ENCODE measurements around the gene ZMYND11.

The ZMYND11 gene

DNA sequence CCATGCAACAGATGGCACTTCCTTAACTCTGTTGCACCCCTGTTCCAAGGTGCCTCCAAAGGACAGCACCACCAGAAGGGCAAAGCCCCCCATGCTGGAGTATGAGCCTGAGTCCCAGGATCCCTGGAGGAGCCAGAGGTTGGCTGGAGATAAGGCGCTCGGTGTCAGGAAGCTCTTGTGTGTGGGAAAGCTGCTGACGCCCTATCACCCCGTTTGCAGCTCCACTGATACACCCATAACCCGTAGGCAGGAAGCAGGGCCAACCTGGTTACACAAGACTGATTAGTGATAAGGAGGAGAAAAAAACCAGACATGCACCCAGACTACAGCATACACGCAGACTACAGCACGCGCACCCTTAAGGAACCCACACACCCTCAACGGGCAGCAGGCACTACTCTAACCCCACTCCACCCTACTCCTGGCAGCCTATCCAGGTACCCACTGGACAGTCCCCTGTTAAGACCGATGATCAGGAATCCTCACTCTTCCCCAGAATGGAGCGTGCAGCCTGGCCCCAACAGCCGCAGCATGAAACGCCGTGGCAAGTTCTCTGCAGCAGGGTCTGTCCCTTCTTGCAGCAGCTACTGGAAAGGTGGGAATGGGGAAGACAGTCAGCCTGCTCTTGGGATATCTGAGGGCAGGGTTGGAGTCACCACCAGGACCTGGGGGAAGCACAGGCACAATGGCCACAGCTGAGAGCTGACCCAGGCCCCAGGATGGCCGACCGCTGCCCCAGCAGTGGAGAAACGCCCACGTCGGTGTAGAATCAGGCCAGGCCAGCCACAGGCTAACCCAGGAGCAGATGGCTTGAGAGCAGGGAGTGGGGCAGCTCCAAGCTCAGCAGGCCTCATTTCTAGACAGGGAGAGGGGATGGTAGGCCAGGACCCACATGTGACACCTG is 47.8 kb upstream of the ZMYND11 start:
- Histone ChIP-seq H3K27ac (replicated peaks) (no peak overlapping the region), H3K27me3 (ENCODE audit: insufficient read depth, poor library complexity, severe bottlenecking) (no peaks in the 10 kb centered on the region), H3K4me3 (replicated peaks; ENCODE audit: insufficient read depth, low read length) (no peak overlapping the region)
- TF ChIP-seq POLR2AphosphoS5 (IDR thresholded peaks at IDR 0.05; ENCODE audit: low read depth) (no peak), GABPA (IDR thresholded peaks at IDR 0.05; ENCODE audit: low read depth) (no peak), SPI1 (IDR thresholded peaks at IDR 0.05; ENCODE audit: borderline replicate concordance, low read depth) (no peak)
- TF ChIP-seq, protein P1, sequence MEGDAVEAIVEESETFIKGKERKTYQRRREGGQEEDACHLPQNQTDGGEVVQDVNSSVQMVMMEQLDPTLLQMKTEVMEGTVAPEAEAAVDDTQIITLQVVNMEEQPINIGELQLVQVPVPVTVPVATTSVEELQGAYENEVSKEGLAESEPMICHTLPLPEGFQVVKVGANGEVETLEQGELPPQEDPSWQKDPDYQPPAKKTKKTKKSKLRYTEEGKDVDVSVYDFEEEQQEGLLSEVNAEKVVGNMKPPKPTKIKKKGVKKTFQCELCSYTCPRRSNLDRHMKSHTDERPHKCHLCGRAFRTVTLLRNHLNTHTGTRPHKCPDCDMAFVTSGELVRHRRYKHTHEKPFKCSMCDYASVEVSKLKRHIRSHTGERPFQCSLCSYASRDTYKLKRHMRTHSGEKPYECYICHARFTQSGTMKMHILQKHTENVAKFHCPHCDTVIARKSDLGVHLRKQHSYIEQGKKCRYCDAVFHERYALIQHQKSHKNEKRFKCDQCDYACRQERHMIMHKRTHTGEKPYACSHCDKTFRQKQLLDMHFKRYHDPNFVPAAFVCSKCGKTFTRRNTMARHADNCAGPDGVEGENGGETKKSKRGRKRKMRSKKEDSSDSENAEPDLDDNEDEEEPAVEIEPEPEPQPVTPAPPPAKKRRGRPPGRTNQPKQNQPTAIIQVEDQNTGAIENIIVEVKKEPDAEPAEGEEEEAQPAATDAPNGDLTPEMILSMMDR (IDR thresholded peaks at IDR 0.05; ENCODE audit: insufficient read depth, low read length), result no peak
- DNase-seq (ENCODE audit: low read depth in 1 of 2, low spot score in 1 of 2), result no peak

DNA sequence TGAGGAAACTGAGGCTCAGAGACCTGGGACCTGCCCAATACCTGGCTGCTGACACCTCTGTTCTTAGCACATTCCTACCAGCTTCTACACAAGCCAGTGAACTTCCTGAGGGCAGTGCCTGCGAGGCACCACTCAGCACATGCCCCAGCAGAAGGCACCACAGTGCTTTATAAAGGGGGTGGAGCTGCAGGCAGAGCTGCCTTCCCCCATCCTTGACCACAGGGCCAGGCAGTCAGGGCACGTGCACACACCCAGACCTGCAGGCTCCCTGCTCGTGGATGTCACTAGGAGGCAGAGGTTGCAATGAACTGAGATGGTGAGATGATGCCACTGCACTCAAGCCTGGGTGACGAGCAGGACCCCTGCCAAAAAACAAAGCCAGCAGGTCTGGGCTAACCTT is 47.0 kb upstream of the ZMYND11 start:
- H3K27me3 ChIP-seq (ENCODE audit: insufficient read depth, poor library complexity, severe bottlenecking), result no peaks in the 10 kb centered on the region
- H3K4me3 ChIP-seq (replicated peaks; ENCODE audit: insufficient read depth, low read length), result no peak overlapping the region
- no peak for DNase-seq (ENCODE audit: low read depth in 1 of 2, low spot score in 1 of 2)
- TF ChIP-seq, protein P2, sequence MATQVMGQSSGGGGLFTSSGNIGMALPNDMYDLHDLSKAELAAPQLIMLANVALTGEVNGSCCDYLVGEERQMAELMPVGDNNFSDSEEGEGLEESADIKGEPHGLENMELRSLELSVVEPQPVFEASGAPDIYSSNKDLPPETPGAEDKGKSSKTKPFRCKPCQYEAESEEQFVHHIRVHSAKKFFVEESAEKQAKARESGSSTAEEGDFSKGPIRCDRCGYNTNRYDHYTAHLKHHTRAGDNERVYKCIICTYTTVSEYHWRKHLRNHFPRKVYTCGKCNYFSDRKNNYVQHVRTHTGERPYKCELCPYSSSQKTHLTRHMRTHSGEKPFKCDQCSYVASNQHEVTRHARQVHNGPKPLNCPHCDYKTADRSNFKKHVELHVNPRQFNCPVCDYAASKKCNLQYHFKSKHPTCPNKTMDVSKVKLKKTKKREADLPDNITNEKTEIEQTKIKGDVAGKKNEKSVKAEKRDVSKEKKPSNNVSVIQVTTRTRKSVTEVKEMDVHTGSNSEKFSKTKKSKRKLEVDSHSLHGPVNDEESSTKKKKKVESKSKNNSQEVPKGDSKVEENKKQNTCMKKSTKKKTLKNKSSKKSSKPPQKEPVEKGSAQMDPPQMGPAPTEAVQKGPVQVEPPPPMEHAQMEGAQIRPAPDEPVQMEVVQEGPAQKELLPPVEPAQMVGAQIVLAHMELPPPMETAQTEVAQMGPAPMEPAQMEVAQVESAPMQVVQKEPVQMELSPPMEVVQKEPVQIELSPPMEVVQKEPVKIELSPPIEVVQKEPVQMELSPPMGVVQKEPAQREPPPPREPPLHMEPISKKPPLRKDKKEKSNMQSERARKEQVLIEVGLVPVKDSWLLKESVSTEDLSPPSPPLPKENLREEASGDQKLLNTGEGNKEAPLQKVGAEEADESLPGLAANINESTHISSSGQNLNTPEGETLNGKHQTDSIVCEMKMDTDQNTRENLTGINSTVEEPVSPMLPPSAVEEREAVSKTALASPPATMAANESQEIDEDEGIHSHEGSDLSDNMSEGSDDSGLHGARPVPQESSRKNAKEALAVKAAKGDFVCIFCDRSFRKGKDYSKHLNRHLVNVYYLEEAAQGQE (IDR thresholded peaks at IDR 0.05; ENCODE audit: insufficient replicate concordance, low read depth), result no peak
- TF ChIP-seq, protein P1 (IDR thresholded peaks at IDR 0.05; ENCODE audit: insufficient read depth, low read length), result no peak
- TF ChIP-seq POLR2AphosphoS5 (IDR thresholded peaks at IDR 0.05; ENCODE audit: low read depth), result no peak
- no peak for TF ChIP-seq GABPA (IDR thresholded peaks at IDR 0.05; ENCODE audit: low read depth)
- no peak for TF ChIP-seq SPI1 (IDR thresholded peaks at IDR 0.05; ENCODE audit: borderline replicate concordance, low read depth)
- H3K27ac ChIP-seq (replicated peaks), result no peak overlapping the region

DNA sequence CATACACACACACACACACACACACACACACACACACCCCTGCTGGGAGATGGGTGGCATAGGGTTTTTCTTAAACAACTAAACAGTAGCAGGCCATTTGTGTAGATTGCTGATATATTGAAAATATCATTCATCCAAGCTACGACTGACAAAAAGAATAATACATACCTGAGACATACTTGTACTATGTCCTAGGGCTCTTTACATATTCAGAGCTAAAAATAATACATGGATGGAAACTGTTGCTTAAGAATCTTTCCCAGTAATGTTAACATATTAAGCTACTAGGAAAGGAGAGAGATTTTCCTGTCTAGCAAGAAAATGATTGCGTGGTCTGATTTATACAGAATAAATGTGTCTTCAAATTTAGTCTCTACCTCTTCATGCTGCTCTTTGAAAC is 46.0 kb upstream of the ZMYND11 start:
- Histone ChIP-seq H3K4me3 (replicated peaks; ENCODE audit: insufficient read depth, low read length) (no peak overlapping the region), H3K27me3 (ENCODE audit: insufficient read depth, poor library complexity, severe bottlenecking) (no peaks in the 10 kb centered on the region), H3K27ac (replicated peaks) (no peak overlapping the region)
- no peak for TF ChIP-seq GABPA (IDR thresholded peaks at IDR 0.05; ENCODE audit: low read depth)
- TF ChIP-seq, protein P1 (IDR thresholded peaks at IDR 0.05; ENCODE audit: insufficient read depth, low read length), result no peak
- no peak for TF ChIP-seq POLR2AphosphoS5 (IDR thresholded peaks at IDR 0.05; ENCODE audit: low read depth)
- TF ChIP-seq, protein P2 (IDR thresholded peaks at IDR 0.05; ENCODE audit: insufficient replicate concordance, low read depth), result no peak
- no peak for TF ChIP-seq SPI1 (IDR thresholded peaks at IDR 0.05; ENCODE audit: borderline replicate concordance, low read depth)
- DNase-seq (ENCODE audit: low read depth in 1 of 2, low spot score in 1 of 2), result no peak

Measured in HL-60 (cell line).